ENCODE measurements around the gene LRTM2. TPM values are rescaled to one million over a fixed set of nuclear protein-coding genes. Genes with fewer than 3 reads are reported as not detected.

LRTM2 gene
- total RNA-seq, 4 donors from 2014 or later: not detected

- DNase-seq: no peak
- no peak overlapping the region for H3K4me3 ChIP-seq (replicated peaks in 1 of 3)
These were observed 25.1 kb upstream of the LRTM2 start for GRCh38 chr12:1795221-1795784.

GRCh38 chr12:1795785-1796514 is 24.4 kb upstream of the LRTM2 start:
- Histone ChIP-seq H3K4me1 (peaks cover 12 to 28% of the 10 kb centered on the region in 2 donors), H3K9me3 (no peaks in the 10 kb centered on the region), H3K4me3 (replicated peaks in 1 of 3) (peak overlapping the region; percentile 48 to 79 (median 57)), H3K27ac (peak overlapping the region; percentile 43 to 67 (median 51)), H3K27me3 (no peaks in the 10 kb centered on the region), H3K36me3 (no peaks in the 10 kb centered on the region)
- TF ChIP-seq POLR2A (IDR thresholded peaks at IDR 0.05) (peak; percentile 49 to 67), CTCF (IDR thresholded peaks at IDR 0.05) (peak; percentile 53 to 99 (median 98))
- WGBS, 2 donors: 9 to 11% methylated on average over 19 to 30 of the region's 45 CpGs
- intact Hi-C loops (cut with DNase I): loop anchor here (2.0 kb wide), 1 partner anchor 145 kb away; no protein-coding TSS in a partner anchor
- DNase-seq: peak; percentile 92 to 93

More at GRCh38 chr12:1795221-1795784, 25.1 kb upstream of the LRTM2 start:
- TF ChIP-seq CTCF (IDR thresholded peaks at IDR 0.05) (no peak), POLR2A (IDR thresholded peaks at IDR 0.05) (no peak)
- peaks cover 12 to 35% of the 10 kb centered on the region in 2 donors for H3K4me1 ChIP-seq
- no peaks in the 10 kb centered on the region for H3K9me3 ChIP-seq
- intact Hi-C loops (cut with DNase I): no loop called here
- no peaks in the 10 kb centered on the region for H3K27me3 ChIP-seq
- 58 to 77% methylated on average over 10 to 17 of the region's 19 CpGs for WGBS, 2 donors
- H3K36me3 ChIP-seq: no peaks in the 10 kb centered on the region
- peak overlapping the region in 1 of 3 donors; percentile 17 for H3K27ac ChIP-seq

DNA sequence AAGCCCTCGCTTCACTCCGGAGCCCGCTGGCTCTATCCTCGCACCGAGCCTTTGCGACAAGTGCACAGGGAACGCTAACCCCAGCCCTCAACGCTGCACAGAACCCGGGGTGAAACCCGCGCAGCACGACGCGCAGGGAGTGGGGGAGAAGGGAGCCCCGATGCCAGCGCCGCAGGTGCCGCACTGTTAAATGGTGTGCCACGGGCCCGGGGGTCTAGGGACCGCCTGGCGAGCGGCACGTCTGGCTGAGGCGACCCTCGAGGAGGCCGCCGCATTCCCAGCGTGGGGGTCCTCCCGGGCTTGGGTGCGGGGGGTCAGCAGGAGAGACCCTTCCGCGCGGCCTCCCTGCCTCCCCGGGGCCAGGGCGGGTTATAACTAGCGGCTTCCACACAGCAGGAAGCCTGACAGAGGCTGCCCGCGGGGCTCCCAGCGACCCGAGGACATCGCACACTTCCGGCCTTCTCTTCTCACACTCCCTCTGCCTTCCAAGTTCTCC is 23.8 kb upstream of the LRTM2 start:
- Histone ChIP-seq H3K27me3 (no peaks in the 10 kb centered on the region), H3K9me3 (no peaks in the 10 kb centered on the region), H3K36me3 (no peaks in the 10 kb centered on the region), H3K4me3 (replicated peaks in 1 of 3) (peak overlapping the region; percentile 48 to 79 (median 57)), H3K4me1 (peaks cover 12 to 28% of the 10 kb centered on the region in 2 donors), H3K27ac (peak overlapping the region; percentile 43 to 67 (median 51))
- intact Hi-C loops (cut with DNase I): loop anchor here (2.0 kb wide), 1 partner anchor 144 kb away; no protein-coding TSS in a partner anchor
- no peak for TF ChIP-seq CTCF (IDR thresholded peaks at IDR 0.05)
- TF ChIP-seq POLR2A (IDR thresholded peaks at IDR 0.05): no peak
- 2 to 5% methylated on average over 27 to 30 of the region's 43 CpGs for WGBS, 2 donors
- DNase-seq: peak; percentile 27 to 34

DNA sequence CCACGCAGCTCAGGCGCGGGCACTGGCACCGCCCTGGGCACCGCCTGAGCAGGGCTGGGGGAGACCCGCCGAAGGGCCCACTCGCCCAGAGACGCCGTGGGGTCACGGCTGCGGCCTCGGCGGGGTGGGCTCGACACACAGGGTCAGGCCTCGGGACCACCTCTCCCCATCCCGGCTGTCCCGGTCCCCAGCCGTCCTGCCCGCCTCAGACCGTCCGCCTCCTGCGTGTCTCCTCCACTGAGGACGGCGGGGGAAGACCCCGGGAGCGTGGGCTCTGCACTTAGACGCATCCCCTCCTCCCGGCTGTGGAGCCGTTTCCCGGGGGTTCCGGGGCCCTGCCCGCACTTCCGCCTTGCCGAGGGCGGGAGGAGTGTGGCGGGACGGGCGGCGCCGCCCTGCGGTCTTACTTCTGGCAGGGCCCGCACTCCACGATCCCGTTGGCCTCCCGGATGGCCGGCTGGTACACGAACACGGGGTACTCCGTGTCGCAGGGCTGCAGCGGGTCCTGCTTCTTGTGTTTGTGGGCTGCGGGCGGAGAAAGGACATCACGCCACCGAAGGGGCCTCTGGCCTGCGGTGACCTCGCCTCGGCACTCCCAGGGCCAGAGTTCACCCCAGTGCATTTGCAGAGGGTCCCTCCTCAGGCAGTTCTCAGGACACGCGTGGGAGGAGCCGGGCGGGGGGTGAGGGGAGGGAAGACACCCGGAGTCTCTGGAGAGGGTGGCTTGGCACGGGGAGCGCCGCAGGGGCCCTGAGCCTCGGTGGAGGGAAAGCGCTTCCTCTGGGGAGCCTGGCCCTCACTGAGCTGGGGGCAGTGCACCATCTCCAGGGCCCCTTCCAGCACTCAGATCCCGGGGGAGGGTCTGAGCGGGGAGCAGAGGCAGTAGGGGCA is 23.1 kb upstream of the LRTM2 start:
- Histone ChIP-seq H3K4me1 (peaks cover 12 to 28% of the 10 kb centered on the region in 2 donors), H3K27ac (peak overlapping the region; percentile 51 to 67 (median 64)), H3K4me3 (replicated peaks in 1 of 3) (peak overlapping the region; percentile 48 to 79 (median 57)), H3K27me3 (no peaks in the 10 kb centered on the region), H3K9me3 (no peaks in the 10 kb centered on the region), H3K36me3 (no peaks in the 10 kb centered on the region)
- intact Hi-C loops (cut with DNase I): loop anchor here (2.0 kb wide), 1 partner anchor 144 kb away; no protein-coding TSS in a partner anchor
- peak; percentile 45 to 49 for DNase-seq
- 15 to 16% methylated on average over 29 to 31 of the region's 71 CpGs for WGBS, 2 donors
- TF ChIP-seq CTCF (IDR thresholded peaks at IDR 0.05) (no peak), POLR2A (IDR thresholded peaks at IDR 0.05) (peak in 1 of 2 donors; percentile 28)
